Measurements from ENCODE around the gene HSPD1. TPM values are rescaled to one million over a fixed set of nuclear protein-coding genes. Genes with fewer than 3 reads are reported as not detected.
A peak's percentile ranks its signal among the peaks of the same experiment; 100 is the strongest.

Gene HSPD1
- total and polyA plus RNA-seq, 10 of the 15 experiments (the other 5 are each of a cell fraction or from before 2014, with no cell fraction given): 345 to 1,169 (median 695) TPM

- TF ChIP-seq ASH2L (IDR thresholded peaks at IDR 0.05; ENCODE audit: borderline replicate concordance, low read depth) (no peak), NKRF (conservative IDR thresholded peaks at IDR 0.05) (peak; percentile 64), BCL11A (IDR thresholded peaks at IDR 0.05; ENCODE audit: low read depth, low read length) (0 out of 2 replicates have a peak, but pooled peaks have one; percentile 16), SMAD1 (IDR thresholded peaks at IDR 0.05; ENCODE audit: low read depth, partially characterized antibody) (peak; percentile 76), IRF5 (IDR thresholded peaks at IDR 0.05; ENCODE audit: borderline replicate concordance) (no peak), SREBF1 (IDR thresholded peaks at IDR 0.05; ENCODE audit: low read length) (no peak), PAX5 (IDR thresholded peaks at IDR 0.05; ENCODE audit: borderline replicate concordance, low read depth, low read length) (no peak), MAX (IDR thresholded peaks at IDR 0.05; ENCODE audit: low read depth, low read length) (no peak), RAD21 (IDR thresholded peaks at IDR 0.05; ENCODE audit: insufficient read depth, low read depth, low read length) (no peak), KLF5 (IDR thresholded peaks at IDR 0.05; ENCODE audit: partially characterized antibody) (peak; percentile 28), TCF3 (IDR thresholded peaks at IDR 0.05; ENCODE audit: borderline replicate concordance, insufficient read depth, low read depth, low read length) (0 out of 2 replicates have a peak, but pooled peaks have one; percentile 22), ZBTB11 (CRISPR knock-in tag; IDR thresholded peaks at IDR 0.05) (no peak), MTA2 (IDR thresholded peaks at IDR 0.05; ENCODE audit: low read depth) (peak; percentile 39; the same call in 1 of the 2 replicates), FOS (IDR thresholded peaks at IDR 0.05; ENCODE audit: borderline replicate concordance, extremely low read depth, insufficient read length) (no peak), CHD2 (IDR thresholded peaks at IDR 0.05; ENCODE audit: borderline replicate concordance, low read depth, low read length) (no peak), USF2 (IDR thresholded peaks at IDR 0.05; ENCODE audit: borderline replicate concordance, low read depth, low read length) (no peak)
These were observed 46.9 kb downstream of the HSPD1 start (continued) for GRCh38 chr2:197452754-197453122.
